CD14-positive monocyte (primary cell): ENCODE measurements around the gene EXOC4. TPM values are rescaled to one million over a fixed set of nuclear protein-coding genes. Genes with fewer than 3 reads are reported as not detected.

Experiments
- DNase-seq, 3 donors: peaks; one replicate each; pipeline ENCODE4 v3.0.0-alpha.2; 2011 to 2022
- H2AFZ ChIP-seq: 2 replicates; pipeline ENCODE4 v1.6.0; 2012; ENCODE audit warnings: mild to moderate bottlenecking, low read depth, low read length, inconsistent platforms; ENCODE audit not compliant: insufficient read depth, poor library complexity, severe bottlenecking
- H3K27ac ChIP-seq, 2 donors: 1 replicate in 1 of 2; 2 replicates in 1 of 2; pipeline ENCODE4 v1.5.1; 2012 to 2013; ENCODE audit warnings: low read length in 2 of 2, control low read depth in 1 of 2, inconsistent platforms in 1 of 2, low read depth in 1 of 2, mild to moderate bottlenecking in 1 of 2
- H3K27me3 ChIP-seq, 2 donors: one replicate each; pipeline versions ENCODE4 v1.6.0 to v1.6.1; 2011 to 2013; ENCODE audit warnings: low read length in 2 of 2; ENCODE audit not compliant: control insufficient read depth in 2 of 2, insufficient read depth in 2 of 2
- H3K36me3 ChIP-seq, 2 donors: replicated peaks in 1 of 2; 1 replicate in 1 of 2; 2 replicates in 1 of 2; pipeline versions ENCODE4 v1.5.1 to v1.6.1; 2012 to 2013; ENCODE audit warnings: low read length in 2 of 2, control low read depth in 1 of 2, inconsistent platforms in 1 of 2, mild to moderate bottlenecking in 1 of 2; ENCODE audit not compliant: insufficient read depth in 2 of 2, control insufficient read depth in 1 of 2
- H3K4me1 ChIP-seq, 2 donors: 1 replicate in 1 of 2; 2 replicates in 1 of 2; pipeline versions ENCODE4 v1.5.1 to v1.6.1; 2012 to 2013; ENCODE audit warnings: low read length in 2 of 2, control low read depth in 1 of 2, inconsistent platforms in 1 of 2, mild to moderate bottlenecking in 1 of 2, moderate library complexity in 1 of 2; ENCODE audit not compliant: insufficient read depth in 2 of 2, control insufficient read depth in 1 of 2
- H3K4me2 ChIP-seq: replicated peaks from 2 replicates; pipeline ENCODE3; 2012; ENCODE audit warnings: low read length, moderate library complexity, mild to moderate bottlenecking; ENCODE audit not compliant: poor library complexity, severe bottlenecking; ENCODE audit errors: extremely low read depth
- H3K4me3 ChIP-seq, 3 experiments: fragments of 200-600 bp in 1 of 3; sonication (generic) in 1 of 3; replicated peaks in 1 of 3; 1 replicate in 2 of 3; 2 replicates in 1 of 3; pipeline ENCODE4 v1.5.1; 2011 to 2013; ENCODE audit warnings: low read length in 3 of 3, mild to moderate bottlenecking in 3 of 3, control low read depth in 2 of 3, low read depth in 2 of 3, inconsistent platforms in 1 of 3, moderate library complexity in 1 of 3
- H3K79me2 ChIP-seq: 2 replicates; pipeline ENCODE4 v1.6.0; 2012; ENCODE audit warnings: mild to moderate bottlenecking, control low read depth, inconsistent platforms, low read length, moderate library complexity; ENCODE audit not compliant: insufficient read depth
- H3K9ac ChIP-seq: 2 replicates; pipeline ENCODE4 v1.6.0; 2017; ENCODE audit warnings: low read length, mild to moderate bottlenecking; ENCODE audit not compliant: insufficient read depth, poor library complexity, severe bottlenecking
- H3K9me3 ChIP-seq, 2 donors: replicated peaks in 1 of 2; 1 replicate in 1 of 2; 2 replicates in 1 of 2; pipeline versions ENCODE4 v1.5.1 to v1.6.1; 2012 to 2013; ENCODE audit warnings: low read length in 2 of 2, control low read depth in 1 of 2; ENCODE audit not compliant: control insufficient read depth in 1 of 2, insufficient read depth in 1 of 2
- H4K20me1 ChIP-seq: 2 replicates; pipeline ENCODE4 v1.6.0; 2012; ENCODE audit warnings: mild to moderate bottlenecking, low read length, control low read depth, moderate library complexity; ENCODE audit not compliant: insufficient read depth
- H3K27ac Mint-ChIP-seq, 7 donors: one replicate each; pipeline ENCODE4 v1.8.0; 2020; ENCODE audit warnings: mild to moderate bottlenecking in 7 of 7, mixed read lengths in 7 of 7, moderate library complexity in 6 of 7, inconsistent platforms in 2 of 7
- H3K27me3 Mint-ChIP-seq, 3 donors: one replicate each; pipeline ENCODE4 v1.8.0; 2021 to 2022; ENCODE audit warnings: low read depth in 3 of 3, mild to moderate bottlenecking in 3 of 3, mixed read lengths in 3 of 3, moderate library complexity in 3 of 3, inconsistent platforms in 1 of 3
- H3K36me3 Mint-ChIP-seq, 2 donors: one replicate each; pipeline ENCODE4 v1.8.0; 2020; ENCODE audit warnings: mixed read lengths in 2 of 2, inconsistent platforms in 1 of 2, mild to moderate bottlenecking in 1 of 2
- H3K4me1 Mint-ChIP-seq: one replicate; pipeline ENCODE4 v1.8.0; 2020; ENCODE audit warnings: mild to moderate bottlenecking, mixed read lengths
- H3K4me3 Mint-ChIP-seq, 2 donors: one replicate each; pipeline ENCODE4 v1.8.0; 2020; ENCODE audit warnings: mild to moderate bottlenecking in 2 of 2, mixed read lengths in 2 of 2, moderate library complexity in 1 of 2
- H3K9me3 Mint-ChIP-seq, 7 donors: one replicate each; pipeline ENCODE4 v1.8.0; 2020 to 2022; ENCODE audit warnings: mixed read lengths in 7 of 7, mild to moderate bottlenecking in 6 of 7, moderate library complexity in 6 of 7, inconsistent platforms in 2 of 7
- CTCF ChIP-seq: fragments of 200-600 bp; IDR thresholded peaks from one replicate; pipeline ENCODE4 v1.8.0; 2022; ENCODE audit warnings: antibody characterized with exemption, mild to moderate bottlenecking
- WGBS: methylation state at CpG from one replicate; pipeline ENCODE4 v1.1.5; 2013; ENCODE audit warnings: missing lambda C conversion rate; ENCODE audit not compliant: insufficient coverage; 5-methylcytosine and 5-hydroxymethylcytosine counted together
- intact Hi-C, 2 donors: fragments of 100-400 bp; cut with micrococcal nuclease; formaldehyde crosslinking; loops; one replicate each; pipeline versions ENCODE4 v1.15.0 to v1.15.1; 2023
- polyA plus RNA-seq, 3 donors: library from polyadenylated mRNA; depleted of rRNA in 1 of 3; unstranded in 2 of 3; stranded (reverse) in 1 of 3; fragments of 300-500 nt in 2 of 3; fragments of >200 nt in 1 of 3; fragmentation: Illumina TruSeq in 2 of 3; gene quantifications; 1 replicate in 2 of 3; 2 replicates in 1 of 3; pipeline ENCODE4 v1.2.3, GENCODE V29; 2012 to 2021

The EXOC4 gene
- polyA plus RNA-seq, 3 donors = 20.6 to 22.3 (median 22.3) TPM

- H3K27me3 Mint-ChIP-seq = no peaks in the 10 kb centered on the region
- no peaks in the 10 kb centered on the region for H3K27me3 ChIP-seq
- peaks cover 0 to 2% (median 0%) of the 10 kb centered on the region in 7 donors for H3K9me3 Mint-ChIP-seq
- H2AFZ ChIP-seq = no peak overlapping the region
- no peak for TF ChIP-seq CTCF
- intact Hi-C loops = no loop called here
- H3K4me2 ChIP-seq = no peak overlapping the region
- no peaks in the 10 kb centered on the region for H4K20me1 ChIP-seq
- no peaks in the 10 kb centered on the region for H3K4me1 ChIP-seq
- no peak overlapping the region for H3K4me3 ChIP-seq
- peaks cover 0 to 5% of the 10 kb centered on the region in 2 donors for H3K36me3 Mint-ChIP-seq
- H3K4me1 Mint-ChIP-seq = peaks cover 11% of the 10 kb centered on the region
- H3K79me2 ChIP-seq = no peaks in the 10 kb centered on the region
- 98% methylated on average over 5 of the region's 6 CpGs for WGBS
- H3K9ac ChIP-seq = no peak overlapping the region
- no peak for DNase-seq
- H3K27ac Mint-ChIP-seq = no peak overlapping the region
- H3K27ac ChIP-seq = no peak overlapping the region
- no peak overlapping the region for H3K4me3 Mint-ChIP-seq
- no peaks in the 10 kb centered on the region for H3K9me3 ChIP-seq
- no peaks in the 10 kb centered on the region for H3K36me3 ChIP-seq
Observed at GRCh38 chr7:133698127-133698526, 445.2 kb downstream of the EXOC4 start.

GRCh38 chr7:133699386-133699785 is 446.5 kb downstream of the EXOC4 start:
- Histone ChIP-seq H3K27me3 (no peaks in the 10 kb centered on the region), H3K79me2 (no peaks in the 10 kb centered on the region), H3K27ac (no peak overlapping the region), H3K36me3 (no peaks in the 10 kb centered on the region), H3K4me1 (no peaks in the 10 kb centered on the region), H3K9ac (no peak overlapping the region), H3K4me2 (no peak overlapping the region), H3K9me3 (no peaks in the 10 kb centered on the region), H4K20me1 (no peaks in the 10 kb centered on the region), H3K4me3 (no peak overlapping the region), H2AFZ (no peak overlapping the region)
- WGBS = 85% methylated on average over 3 of the region's 4 CpGs
- Mint-ChIP-seq H3K4me3 (no peak overlapping the region), H3K36me3 (peaks cover 0 to 5% of the 10 kb centered on the region in 2 donors), H3K27ac (peak overlapping the region in 1 of 7 donors; percentile 14), H3K4me1 (peaks cover 11% of the 10 kb centered on the region), H3K27me3 (no peaks in the 10 kb centered on the region), H3K9me3 (no peaks in the 10 kb centered on the region)
- TF ChIP-seq CTCF = no peak
- intact Hi-C loops = no loop called here
- DNase-seq = no peak
